22Rv1 (cell line): Measurements from ENCODE around the gene GARS1.

ENCODE experiments used
- ZFX ChIP-seq: fragments of 450-650 bp; IDR thresholded peaks from 2 replicates; pipeline ENCODE4 v1.6.1; 2017; ENCODE audit warnings: antibody characterized with exemption, borderline replicate concordance
- TF ChIP-seq, protein P1 (sequence below): fragments of 450-650 bp; IDR thresholded peaks from 2 replicates; pipeline ENCODE4 v1.5.1; 2017; ENCODE audit warnings: mild to moderate bottlenecking

- TF ChIP-seq ZFX = no peak
- TF ChIP-seq, protein P1, sequence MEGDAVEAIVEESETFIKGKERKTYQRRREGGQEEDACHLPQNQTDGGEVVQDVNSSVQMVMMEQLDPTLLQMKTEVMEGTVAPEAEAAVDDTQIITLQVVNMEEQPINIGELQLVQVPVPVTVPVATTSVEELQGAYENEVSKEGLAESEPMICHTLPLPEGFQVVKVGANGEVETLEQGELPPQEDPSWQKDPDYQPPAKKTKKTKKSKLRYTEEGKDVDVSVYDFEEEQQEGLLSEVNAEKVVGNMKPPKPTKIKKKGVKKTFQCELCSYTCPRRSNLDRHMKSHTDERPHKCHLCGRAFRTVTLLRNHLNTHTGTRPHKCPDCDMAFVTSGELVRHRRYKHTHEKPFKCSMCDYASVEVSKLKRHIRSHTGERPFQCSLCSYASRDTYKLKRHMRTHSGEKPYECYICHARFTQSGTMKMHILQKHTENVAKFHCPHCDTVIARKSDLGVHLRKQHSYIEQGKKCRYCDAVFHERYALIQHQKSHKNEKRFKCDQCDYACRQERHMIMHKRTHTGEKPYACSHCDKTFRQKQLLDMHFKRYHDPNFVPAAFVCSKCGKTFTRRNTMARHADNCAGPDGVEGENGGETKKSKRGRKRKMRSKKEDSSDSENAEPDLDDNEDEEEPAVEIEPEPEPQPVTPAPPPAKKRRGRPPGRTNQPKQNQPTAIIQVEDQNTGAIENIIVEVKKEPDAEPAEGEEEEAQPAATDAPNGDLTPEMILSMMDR = no peak
Measured at GRCh38 chr7:30642789-30643188, 48.1 kb downstream of the GARS1 start.
